Measurements from ENCODE around the gene OLIG1. TPM values are rescaled to one million over a fixed set of nuclear protein-coding genes. Genes with fewer than 3 reads are reported as not detected.

OLIG1 gene
- total RNA-seq, 1 donor from 2014 or later, result not detected

DNA sequence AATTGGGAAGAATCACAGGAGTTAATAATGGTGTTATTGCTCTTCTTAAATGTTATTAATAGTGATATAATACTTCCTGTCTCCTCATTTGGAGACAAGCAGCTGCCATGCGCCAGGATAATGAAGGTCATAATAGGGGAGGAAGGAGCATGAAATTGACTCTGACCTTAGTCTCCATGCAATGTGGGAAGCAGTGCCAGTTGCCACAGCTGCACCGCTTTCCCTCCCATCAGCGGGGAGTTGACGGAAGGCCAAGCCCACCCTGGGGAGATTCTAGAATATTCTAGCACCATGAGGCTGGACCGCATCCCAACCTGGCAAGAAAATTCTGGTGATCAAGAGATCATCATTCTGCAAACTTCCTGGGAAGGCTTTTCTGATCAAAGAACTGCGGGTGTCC lies 11.0 kb upstream of the OLIG1 start:
- peaks cover 1 to 12% (median 11%) of the 10 kb centered on the region in 3 donors for H3K27me3 ChIP-seq (ENCODE audit: control insufficient read depth in 3 of 3, insufficient read depth in 3 of 3, low read length in 3 of 3)
- no peaks in the 10 kb centered on the region for H3K9me3 ChIP-seq (ENCODE audit: control insufficient read depth in 3 of 3, low read length in 3 of 3)
- H3K4me1 ChIP-seq (ENCODE audit: control insufficient read depth in 3 of 3, insufficient read depth in 3 of 3, low read length in 3 of 3), result peaks cover 21 to 28% (median 23%) of the 10 kb centered on the region in 3 donors
- no peak overlapping the region for H3K27ac ChIP-seq (ENCODE audit: low read depth, low read length)
- peak overlapping the region in 2 of 3 donors; percentile 1 to 14 for H3K4me3 ChIP-seq (ENCODE audit: low read length in 3 of 3)
- no peaks in the 10 kb centered on the region for H3K36me3 ChIP-seq (ENCODE audit: control insufficient read depth in 3 of 3, insufficient read depth in 3 of 3, low read length in 3 of 3)
- H3K9ac ChIP-seq (ENCODE audit: low read depth in 1 of 3, low read length in 3 of 3), result no peak overlapping the region

DNA sequence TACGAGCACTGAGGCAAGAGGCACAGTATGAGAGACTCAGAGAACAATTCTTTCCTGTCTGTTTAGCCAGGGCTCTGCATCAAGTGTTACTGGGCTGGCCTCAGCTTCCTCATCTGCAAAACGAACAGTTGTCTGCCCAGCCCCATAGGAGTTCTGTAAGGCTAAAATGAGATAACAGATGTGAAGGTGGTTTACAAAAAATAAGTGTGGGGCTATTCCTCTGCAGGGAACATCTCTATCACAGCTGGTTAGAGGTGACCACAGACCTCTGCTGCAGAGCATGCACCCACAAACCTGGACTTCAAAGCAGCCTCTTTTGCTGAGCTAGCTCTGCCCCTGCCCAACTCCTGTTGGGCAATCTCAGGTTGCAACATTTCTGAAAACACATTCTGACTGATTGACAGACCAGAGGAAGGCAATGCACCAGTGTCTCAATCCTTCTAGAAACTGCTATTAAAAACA lies 10.5 kb upstream of the OLIG1 start:
- Histone ChIP-seq H3K27me3 (ENCODE audit: control insufficient read depth in 3 of 3, insufficient read depth in 3 of 3, low read length in 3 of 3) (peaks cover 5 to 16% (median 15%) of the 10 kb centered on the region in 3 donors), H3K9me3 (ENCODE audit: control insufficient read depth in 3 of 3, low read length in 3 of 3) (no peaks in the 10 kb centered on the region), H3K9ac (ENCODE audit: low read depth in 1 of 3, low read length in 3 of 3) (no peak overlapping the region), H3K36me3 (ENCODE audit: control insufficient read depth in 3 of 3, insufficient read depth in 3 of 3, low read length in 3 of 3) (no peaks in the 10 kb centered on the region), H3K4me1 (ENCODE audit: control insufficient read depth in 3 of 3, insufficient read depth in 3 of 3, low read length in 3 of 3) (peaks cover 21 to 28% (median 23%) of the 10 kb centered on the region in 3 donors), H3K27ac (ENCODE audit: low read depth, low read length) (no peak overlapping the region), H3K4me3 (ENCODE audit: low read length in 3 of 3) (no peak overlapping the region)

DNA sequence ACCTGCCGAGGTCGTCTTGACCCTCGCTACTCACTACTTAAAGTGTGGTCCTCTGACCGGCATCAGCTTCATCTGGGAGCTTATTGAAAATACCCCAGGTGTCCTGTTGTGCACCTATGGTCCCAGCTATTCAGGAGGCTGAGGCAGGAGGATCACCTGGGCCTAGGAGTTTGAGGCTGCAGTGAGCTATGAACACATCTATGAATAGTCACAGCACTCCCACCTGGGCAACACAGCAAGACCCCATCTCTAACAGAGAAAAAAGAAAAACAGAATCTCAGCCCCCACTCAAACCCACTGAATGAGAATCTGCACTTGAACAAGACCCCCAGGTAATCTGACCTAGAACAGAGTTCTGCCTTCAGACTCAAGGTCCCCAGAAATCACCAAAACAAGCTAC lies 8.7 kb upstream of the OLIG1 start:
- no peak overlapping the region for H3K27ac ChIP-seq (ENCODE audit: low read depth, low read length)

DNA sequence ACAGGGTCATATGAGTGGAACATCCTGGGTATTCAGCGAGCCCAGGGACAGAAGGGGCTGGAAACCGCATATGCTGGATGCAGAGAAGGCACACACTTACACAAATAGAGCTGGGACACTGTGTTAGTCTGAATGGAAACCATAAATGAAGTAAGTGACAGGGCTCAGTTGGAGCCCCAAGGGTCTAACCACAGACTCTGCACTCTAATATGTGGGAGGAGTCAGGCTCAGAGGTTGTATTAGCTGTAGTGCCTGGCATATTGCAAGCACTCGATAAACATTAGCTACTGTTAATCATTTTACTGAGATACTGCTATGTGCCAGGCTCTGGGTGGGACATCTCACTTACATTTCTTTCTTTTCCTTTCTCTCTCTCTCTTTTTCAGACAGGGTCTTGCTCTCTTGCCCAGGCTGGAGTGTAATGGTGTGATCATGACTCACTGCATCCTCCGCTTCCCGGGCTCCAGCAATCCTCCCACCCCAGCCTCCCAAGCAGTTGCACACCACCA lies 6.5 kb upstream of the OLIG1 start:
- Histone ChIP-seq H3K27me3 (ENCODE audit: control insufficient read depth in 3 of 3, insufficient read depth in 3 of 3, low read length in 3 of 3) (peaks cover 27 to 49% (median 30%) of the 10 kb centered on the region in 3 donors), H3K9me3 (ENCODE audit: control insufficient read depth in 3 of 3, low read length in 3 of 3) (no peaks in the 10 kb centered on the region), H3K27ac (ENCODE audit: low read depth, low read length) (no peak overlapping the region), H3K9ac (ENCODE audit: low read depth in 1 of 3, low read length in 3 of 3) (no peak overlapping the region), H3K4me3 (ENCODE audit: low read length in 3 of 3) (no peak overlapping the region), H3K36me3 (ENCODE audit: control insufficient read depth in 3 of 3, insufficient read depth in 3 of 3, low read length in 3 of 3) (no peaks in the 10 kb centered on the region), H3K4me1 (ENCODE audit: control insufficient read depth in 3 of 3, insufficient read depth in 3 of 3, low read length in 3 of 3) (peaks cover 13 to 19% (median 15%) of the 10 kb centered on the region in 3 donors)

More for the DNA sequence above, 8.7 kb upstream of the OLIG1 start:
- Histone ChIP-seq H3K9me3 (ENCODE audit: control insufficient read depth in 3 of 3, low read length in 3 of 3) (no peaks in the 10 kb centered on the region), H3K27me3 (ENCODE audit: control insufficient read depth in 3 of 3, insufficient read depth in 3 of 3, low read length in 3 of 3) (peaks cover 10 to 27% (median 16%) of the 10 kb centered on the region in 3 donors), H3K36me3 (ENCODE audit: control insufficient read depth in 3 of 3, insufficient read depth in 3 of 3, low read length in 3 of 3) (no peaks in the 10 kb centered on the region), H3K9ac (ENCODE audit: low read depth in 1 of 3, low read length in 3 of 3) (no peak overlapping the region), H3K4me3 (ENCODE audit: low read length in 3 of 3) (no peak overlapping the region), H3K4me1 (ENCODE audit: control insufficient read depth in 3 of 3, insufficient read depth in 3 of 3, low read length in 3 of 3) (peaks cover 21 to 28% (median 23%) of the 10 kb centered on the region in 3 donors)

DNA sequence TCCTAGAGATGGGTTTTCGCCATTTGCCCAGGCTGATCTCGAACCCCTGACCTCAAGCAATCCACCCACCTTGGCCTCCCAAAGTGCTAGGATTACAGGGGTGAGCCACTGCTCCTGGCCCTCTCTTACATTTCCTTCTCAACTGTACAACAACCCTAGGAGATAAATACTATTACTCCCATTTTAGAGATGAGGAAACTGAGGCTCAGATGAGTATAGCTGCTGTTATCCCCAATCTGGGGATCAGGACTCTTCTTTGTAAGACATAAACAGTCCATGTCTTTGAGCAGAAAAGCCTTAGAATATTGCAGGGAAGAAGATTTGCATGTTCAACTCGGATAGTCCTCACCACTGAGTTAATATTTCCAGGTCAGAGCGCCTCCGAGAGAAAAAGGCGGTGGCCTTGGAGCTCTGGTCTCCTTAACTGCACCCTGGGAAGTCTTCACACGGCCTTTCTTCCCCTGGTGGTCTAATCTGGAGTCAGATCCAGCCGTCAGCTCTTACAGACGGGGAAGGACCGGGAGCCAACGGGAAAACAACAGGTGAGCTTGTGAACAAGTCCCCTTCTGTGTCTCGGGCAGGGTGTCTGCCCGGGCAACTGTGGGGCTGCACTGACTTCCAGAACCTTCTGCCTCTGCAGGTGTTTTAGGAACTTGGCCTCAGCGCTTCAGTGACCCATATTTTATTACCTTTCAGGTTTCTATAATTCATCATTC lies 5.9 kb upstream of the OLIG1 start:
- H3K36me3 ChIP-seq (ENCODE audit: control insufficient read depth in 3 of 3, insufficient read depth in 3 of 3, low read length in 3 of 3), result no peaks in the 10 kb centered on the region
- H3K9ac ChIP-seq (ENCODE audit: low read depth in 1 of 3, low read length in 3 of 3), result no peak overlapping the region
- H3K4me3 ChIP-seq (ENCODE audit: low read length in 3 of 3), result no peak overlapping the region
- peaks cover 7 to 12% (median 8%) of the 10 kb centered on the region in 3 donors for H3K4me1 ChIP-seq (ENCODE audit: control insufficient read depth in 3 of 3, insufficient read depth in 3 of 3, low read length in 3 of 3)
- peaks cover 33 to 54% (median 36%) of the 10 kb centered on the region in 3 donors for H3K27me3 ChIP-seq (ENCODE audit: control insufficient read depth in 3 of 3, insufficient read depth in 3 of 3, low read length in 3 of 3)
- H3K27ac ChIP-seq (ENCODE audit: low read depth, low read length), result no peak overlapping the region
- H3K9me3 ChIP-seq (ENCODE audit: control insufficient read depth in 3 of 3, low read length in 3 of 3), result no peaks in the 10 kb centered on the region

DNA sequence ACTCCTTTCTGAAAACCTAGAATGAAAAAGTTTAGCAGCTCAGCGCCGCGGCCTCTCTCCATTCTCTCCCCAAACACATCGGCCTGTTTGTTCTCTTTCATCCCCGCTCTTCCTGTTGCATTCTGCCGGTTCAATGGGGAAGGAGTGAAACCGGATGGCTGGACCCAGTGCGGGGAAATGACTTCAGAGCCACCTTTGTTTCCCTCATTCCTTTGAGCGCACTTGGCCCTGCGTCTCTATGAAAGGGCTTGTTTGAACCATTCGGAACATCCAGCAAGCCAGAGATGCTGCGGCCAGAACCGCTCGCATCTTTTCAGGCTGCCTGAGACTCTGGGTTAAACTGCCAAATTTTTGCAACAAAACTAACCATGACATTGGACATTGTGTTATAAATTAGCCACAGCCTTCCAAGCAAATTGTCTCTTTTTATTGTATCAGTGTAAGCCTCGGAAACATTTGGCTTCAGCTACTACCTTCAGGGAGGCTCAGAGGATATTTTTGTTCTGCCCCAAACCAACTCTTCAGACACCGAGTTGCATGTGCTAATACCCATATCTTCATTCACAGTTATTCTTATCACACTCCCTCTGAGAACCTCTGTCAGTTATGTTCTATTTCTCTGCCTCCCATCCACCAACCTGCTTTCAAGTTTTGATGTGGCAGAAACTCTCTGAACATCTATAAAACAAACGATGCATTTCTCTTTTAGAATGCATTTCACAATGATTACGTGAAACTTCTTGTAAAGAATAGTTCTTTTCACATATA lies 5.1 kb upstream of the OLIG1 start:
- no peaks in the 10 kb centered on the region for H3K9me3 ChIP-seq (ENCODE audit: control insufficient read depth in 3 of 3, low read length in 3 of 3)

DNA sequence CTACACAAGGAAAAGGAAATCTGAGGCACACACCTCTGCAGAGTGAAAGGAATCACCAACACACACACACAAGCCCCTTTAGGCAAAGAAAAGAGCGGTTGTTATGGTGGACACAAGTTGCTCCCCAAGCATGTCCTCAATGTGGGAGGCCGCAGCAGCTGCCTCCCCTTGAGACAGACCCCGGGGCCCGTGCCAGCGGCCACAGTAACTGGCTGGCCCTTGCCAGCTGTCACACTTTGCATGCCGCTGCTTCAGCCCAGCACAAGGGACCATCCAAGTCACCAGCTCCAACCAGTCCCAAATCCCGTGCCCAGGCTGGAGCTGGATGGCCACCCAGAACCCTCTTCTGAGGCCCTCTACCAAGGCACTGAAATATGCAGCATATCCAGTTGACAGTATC lies 2.9 kb upstream of the OLIG1 start:
- H3K27me3 ChIP-seq (ENCODE audit: control insufficient read depth in 3 of 3, insufficient read depth in 3 of 3, low read length in 3 of 3), result peaks cover 55 to 70% (median 57%) of the 10 kb centered on the region in 3 donors
- H3K9ac ChIP-seq (ENCODE audit: low read depth in 1 of 3, low read length in 3 of 3), result no peak overlapping the region

More for the DNA sequence above, 5.1 kb upstream of the OLIG1 start:
- Histone ChIP-seq H3K27me3 (ENCODE audit: control insufficient read depth in 3 of 3, insufficient read depth in 3 of 3, low read length in 3 of 3) (peaks cover 38 to 58% (median 44%) of the 10 kb centered on the region in 3 donors), H3K9ac (ENCODE audit: low read depth in 1 of 3, low read length in 3 of 3) (no peak overlapping the region), H3K4me3 (ENCODE audit: low read length in 3 of 3) (no peak overlapping the region), H3K36me3 (ENCODE audit: control insufficient read depth in 3 of 3, insufficient read depth in 3 of 3, low read length in 3 of 3) (no peaks in the 10 kb centered on the region), H3K4me1 (ENCODE audit: control insufficient read depth in 3 of 3, insufficient read depth in 3 of 3, low read length in 3 of 3) (peaks cover 2 to 5% (median 3%) of the 10 kb centered on the region in 3 donors), H3K27ac (ENCODE audit: low read depth, low read length) (no peak overlapping the region)

DNA sequence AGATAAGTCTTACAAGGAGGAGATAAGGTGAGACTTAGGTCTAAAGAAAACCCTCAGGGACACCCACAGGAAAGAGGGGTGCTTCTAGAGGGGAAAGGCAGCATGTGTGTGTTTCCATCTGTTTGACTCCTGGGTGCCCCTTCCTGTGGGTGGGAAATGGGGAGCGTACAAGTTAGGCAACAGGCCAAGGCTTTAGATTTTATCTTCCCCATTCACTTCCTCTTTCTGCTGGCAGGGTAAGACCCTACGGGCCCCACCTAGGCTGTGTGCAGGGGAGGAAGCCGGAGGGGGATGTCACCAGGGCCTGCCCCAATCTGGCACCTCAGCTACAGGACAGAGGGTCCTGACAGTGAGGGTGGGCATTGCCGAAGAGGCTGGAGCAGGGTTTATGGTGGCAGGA lies 2.5 kb upstream of the OLIG1 start:
- no peak overlapping the region for H3K9ac ChIP-seq (ENCODE audit: low read depth in 1 of 3, low read length in 3 of 3)
- H3K27ac ChIP-seq (ENCODE audit: low read depth, low read length), result no peak overlapping the region
- H3K4me3 ChIP-seq (ENCODE audit: low read length in 3 of 3), result no peak overlapping the region
- H3K9me3 ChIP-seq (ENCODE audit: control insufficient read depth in 3 of 3, low read length in 3 of 3), result no peaks in the 10 kb centered on the region
- H3K27me3 ChIP-seq (ENCODE audit: control insufficient read depth in 3 of 3, insufficient read depth in 3 of 3, low read length in 3 of 3), result peaks cover 59 to 74% (median 61%) of the 10 kb centered on the region in 3 donors
- H3K4me1 ChIP-seq (ENCODE audit: control insufficient read depth in 3 of 3, insufficient read depth in 3 of 3, low read length in 3 of 3), result peaks cover 11 to 17% (median 15%) of the 10 kb centered on the region in 3 donors
- no peaks in the 10 kb centered on the region for H3K36me3 ChIP-seq (ENCODE audit: control insufficient read depth in 3 of 3, insufficient read depth in 3 of 3, low read length in 3 of 3)

More for the DNA sequence above, 2.9 kb upstream of the OLIG1 start:
- no peaks in the 10 kb centered on the region for H3K9me3 ChIP-seq (ENCODE audit: control insufficient read depth in 3 of 3, low read length in 3 of 3)
- peaks cover 10 to 16% (median 15%) of the 10 kb centered on the region in 3 donors for H3K4me1 ChIP-seq (ENCODE audit: control insufficient read depth in 3 of 3, insufficient read depth in 3 of 3, low read length in 3 of 3)
- no peaks in the 10 kb centered on the region for H3K36me3 ChIP-seq (ENCODE audit: control insufficient read depth in 3 of 3, insufficient read depth in 3 of 3, low read length in 3 of 3)
- H3K27ac ChIP-seq (ENCODE audit: low read depth, low read length), result no peak overlapping the region
- no peak overlapping the region for H3K4me3 ChIP-seq (ENCODE audit: low read length in 3 of 3)

DNA sequence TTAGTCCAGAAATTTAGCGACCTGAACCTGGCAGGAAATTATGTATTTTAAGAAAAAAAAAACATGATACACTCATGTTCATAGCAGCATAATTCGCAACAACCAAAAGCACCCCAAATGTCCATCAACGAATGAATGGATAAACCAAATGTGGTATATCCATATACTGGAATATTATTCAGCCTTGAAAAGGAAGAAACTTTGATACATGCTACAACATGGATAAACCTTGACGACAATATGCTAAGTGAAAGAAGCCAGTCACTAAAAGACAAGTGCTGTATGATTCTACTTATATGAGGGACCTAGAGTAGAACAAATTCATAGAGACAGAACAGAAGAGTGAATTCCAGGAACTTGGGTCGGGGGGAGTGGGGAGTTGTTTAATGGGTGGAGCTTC lies 698 bp upstream of the OLIG1 start:
- Histone ChIP-seq H3K27ac (ENCODE audit: low read depth, low read length) (no peak overlapping the region), H3K36me3 (ENCODE audit: control insufficient read depth in 3 of 3, insufficient read depth in 3 of 3, low read length in 3 of 3) (no peaks in the 10 kb centered on the region), H3K9ac (ENCODE audit: low read depth in 1 of 3, low read length in 3 of 3) (no peak overlapping the region), H3K4me3 (ENCODE audit: low read length in 3 of 3) (no peak overlapping the region), H3K4me1 (ENCODE audit: control insufficient read depth in 3 of 3, insufficient read depth in 3 of 3, low read length in 3 of 3) (peaks cover 11 to 17% (median 15%) of the 10 kb centered on the region in 3 donors), H3K27me3 (ENCODE audit: control insufficient read depth in 3 of 3, insufficient read depth in 3 of 3, low read length in 3 of 3) (peaks cover 67 to 81% (median 73%) of the 10 kb centered on the region in 3 donors), H3K9me3 (ENCODE audit: control insufficient read depth in 3 of 3, low read length in 3 of 3) (no peaks in the 10 kb centered on the region)

All from skeletal muscle tissue (tissue), 4 donors.